Neural cell (in vitro differentiated cells): ENCODE measurements around the gene NAMPT.

Source experiments
- CTCF ChIP-seq: fragments of 450-650 bp; IDR thresholded peaks from 2 replicates; pipeline ENCODE4 v1.5.1; 2014; ENCODE audit warnings: antibody characterized with exemption, mild to moderate bottlenecking, moderate library complexity; ENCODE audit not compliant: poor library complexity, severe bottlenecking
- EZH2 ChIP-seq: fragments of 200-600, 300-800 bp; shearing (Covaris generic), sonication (generic); IDR thresholded peaks from 2 replicates; pipeline ENCODE4 v1.6.1; 2014; ENCODE audit warnings: antibody characterized with exemption, low read length, borderline replicate concordance, mild to moderate bottlenecking; ENCODE audit not compliant: insufficient read depth, poor library complexity, severe bottlenecking
- MXI1 ChIP-seq: fragments of 450-650 bp; conservative IDR thresholded peaks from 2 replicates; pipeline ENCODE4 v1.6.1; 2014; ENCODE audit warnings: antibody characterized with exemption, mild to moderate bottlenecking; ENCODE audit not compliant: poor library complexity, severe bottlenecking
- POLR2AphosphoS5 ChIP-seq: IDR thresholded peaks from 2 replicates; pipeline ENCODE4 v1.6.1; 2012
- RAD21 ChIP-seq: fragments of 450-650 bp; conservative IDR thresholded peaks from 2 replicates; pipeline ENCODE4 v1.6.1; 2014; ENCODE audit warnings: antibody characterized with exemption, mild to moderate bottlenecking, moderate library complexity
- REST ChIP-seq: IDR thresholded peaks from 2 replicates; pipeline ENCODE4 v1.6.1; 2012; ENCODE audit warnings: borderline replicate concordance
- SMC3 ChIP-seq: fragments of 450-650 bp; conservative IDR thresholded peaks from 2 replicates; pipeline ENCODE4 v1.6.1; 2014; ENCODE audit warnings: antibody characterized with exemption, mild to moderate bottlenecking, moderate library complexity; ENCODE audit not compliant: poor library complexity
- TAF1 ChIP-seq: IDR thresholded peaks from 2 replicates; pipeline ENCODE4 v1.6.1; 2012; ENCODE audit warnings: low read depth

- TF ChIP-seq CTCF (no peak), RAD21 (no peak), REST (no peak), MXI1 (no peak), POLR2AphosphoS5 (no peak), SMC3 (no peak), EZH2 (no peak), TAF1 (no peak)
These were observed 35.3 kb downstream of the NAMPT start for GRCh38 chr7:106249488-106249887.
